GM10847 (cell line): ENCODE measurements around the gene LRRC42.

Source experiments
- POLR2A ChIP-seq: IDR thresholded peaks from 2 replicates; pipeline ENCODE4 v1.6.1; 2011; ENCODE audit not compliant: insufficient read length; ENCODE audit errors: extremely low read depth

The LRRC42 gene

DNA sequence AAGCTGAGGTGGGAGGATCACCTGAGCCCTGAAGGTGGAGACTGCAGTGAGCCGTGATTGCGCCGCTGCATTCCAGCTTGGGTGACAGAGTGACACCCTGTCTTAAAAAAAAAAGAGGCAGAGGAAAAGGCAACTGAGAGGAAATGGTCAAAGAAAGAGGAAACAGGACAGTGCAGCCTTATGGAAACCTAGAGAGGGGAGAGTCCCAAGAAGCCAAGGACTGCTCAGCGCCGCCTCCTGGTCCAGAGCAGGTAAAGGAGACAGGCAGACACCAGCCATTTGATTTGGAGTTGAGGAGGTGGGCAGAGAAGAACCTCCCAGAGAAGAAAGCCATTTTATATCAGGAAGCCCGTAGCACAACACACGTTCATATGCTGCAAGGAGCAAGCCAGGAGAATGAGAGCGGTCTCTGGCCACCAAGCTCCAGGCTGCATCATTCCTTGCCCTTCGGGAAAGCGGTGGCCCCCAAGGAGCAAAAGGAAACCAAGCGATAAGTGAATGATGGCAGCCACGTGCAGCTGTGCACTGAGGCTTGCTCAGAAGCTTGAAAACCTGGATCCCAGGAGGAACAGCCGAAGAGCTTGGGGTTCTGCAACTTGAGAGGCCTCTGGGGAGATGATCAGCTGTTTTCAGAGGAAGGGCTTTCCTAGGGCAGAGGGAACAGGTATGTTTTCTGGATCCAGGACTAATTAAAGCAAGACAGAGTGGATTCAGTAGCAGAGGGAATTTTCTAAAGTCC lies 33.7 kb downstream of the LRRC42 start:
- no peak for TF ChIP-seq POLR2A

- TF ChIP-seq POLR2A = no peak
These were observed 35.1 kb downstream of the LRRC42 start for GRCh38 chr1:53981220-53981619.

- no peak for TF ChIP-seq POLR2A
These were observed 36.0 kb downstream of the LRRC42 start for GRCh38 chr1:53982034-53982762.

GRCh38 chr1:53982763-53983104 lies 36.6 kb downstream of the LRRC42 start:
- no peak for TF ChIP-seq POLR2A

DNA sequence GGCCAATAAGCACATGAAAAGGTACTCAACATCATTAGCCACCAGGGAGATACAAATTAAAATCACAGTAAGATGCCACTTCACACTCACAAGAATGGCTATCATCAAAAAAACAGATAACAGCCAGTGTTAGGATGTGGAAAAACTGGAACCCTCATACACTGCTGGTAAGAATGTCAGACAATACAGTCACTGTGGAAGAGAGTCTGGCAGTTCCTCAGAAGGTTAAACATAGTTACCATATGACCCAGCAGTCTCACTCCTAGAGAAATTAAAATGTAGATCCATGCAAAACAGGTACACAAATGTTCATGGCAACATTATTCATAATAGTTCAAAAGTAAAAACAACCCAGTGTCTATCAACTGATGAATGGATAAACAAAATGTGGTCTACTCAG lies 38.6 kb downstream of the LRRC42 start:
- TF ChIP-seq POLR2A = no peak

DNA sequence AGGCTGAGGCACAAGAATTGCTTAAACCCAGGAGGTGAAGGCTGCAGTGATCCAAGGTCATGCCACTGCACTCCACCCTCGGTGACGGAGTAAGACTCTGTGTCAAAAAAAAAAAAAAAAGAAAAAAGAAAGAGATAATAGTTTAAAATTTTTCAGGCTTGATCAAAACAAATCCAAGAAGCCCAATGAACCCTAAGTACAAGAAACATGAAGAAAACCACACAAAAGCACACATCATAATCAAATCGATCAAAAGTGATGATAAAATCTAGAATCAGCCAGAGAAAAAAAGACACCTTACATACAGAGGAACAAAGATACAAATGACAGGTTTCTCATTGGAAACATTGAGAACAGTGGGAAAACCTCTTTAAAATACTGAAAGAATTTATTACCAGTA lies 40.3 kb downstream of the LRRC42 start:
- no peak for TF ChIP-seq POLR2A

- TF ChIP-seq POLR2A = no peak
These were observed 41.7 kb downstream of the LRRC42 start for GRCh38 chr1:53987880-53988279.

DNA sequence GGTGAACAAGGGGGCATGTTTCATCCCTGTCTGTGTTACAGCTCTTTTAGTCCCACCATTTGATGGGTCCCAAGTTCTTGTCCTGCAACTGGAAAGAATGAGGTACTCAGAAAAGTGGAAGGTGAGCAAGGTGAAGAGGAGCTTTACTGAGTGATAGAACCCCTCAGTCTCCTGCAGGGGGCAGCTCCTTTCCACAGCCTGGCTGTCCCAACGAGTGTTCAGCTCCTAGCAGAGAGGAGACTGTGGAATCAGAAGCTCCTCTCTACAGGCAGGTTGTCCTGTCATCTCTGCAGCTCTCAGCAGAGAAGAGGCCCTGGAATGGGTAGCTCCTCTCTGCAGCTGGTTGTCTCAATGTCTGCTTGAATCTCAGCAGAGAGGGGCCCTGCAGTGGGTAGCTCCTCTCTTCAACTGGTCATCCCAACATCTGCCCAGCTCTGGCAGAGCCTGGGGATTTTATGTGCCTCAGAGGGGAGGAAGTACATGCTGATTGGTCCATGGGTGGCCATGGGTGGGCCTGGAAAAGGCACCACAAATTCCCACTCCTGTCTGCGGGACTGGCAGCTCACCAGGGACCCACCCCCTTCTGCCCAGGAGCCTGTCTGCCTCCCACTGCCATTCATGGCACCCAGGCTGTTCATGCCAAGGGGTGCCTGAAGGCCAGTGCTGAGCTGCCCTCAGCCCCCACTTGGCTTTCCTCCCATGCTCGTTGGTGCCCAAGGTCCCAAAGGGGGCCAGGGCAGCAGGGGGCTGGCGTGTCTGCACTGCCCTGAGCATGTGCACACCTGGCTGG lies 46.1 kb downstream of the LRRC42 start:
- TF ChIP-seq POLR2A = no peak

GRCh38 chr1:53995683-53996082 lies 49.5 kb downstream of the LRRC42 start:
- no peak for TF ChIP-seq POLR2A

DNA sequence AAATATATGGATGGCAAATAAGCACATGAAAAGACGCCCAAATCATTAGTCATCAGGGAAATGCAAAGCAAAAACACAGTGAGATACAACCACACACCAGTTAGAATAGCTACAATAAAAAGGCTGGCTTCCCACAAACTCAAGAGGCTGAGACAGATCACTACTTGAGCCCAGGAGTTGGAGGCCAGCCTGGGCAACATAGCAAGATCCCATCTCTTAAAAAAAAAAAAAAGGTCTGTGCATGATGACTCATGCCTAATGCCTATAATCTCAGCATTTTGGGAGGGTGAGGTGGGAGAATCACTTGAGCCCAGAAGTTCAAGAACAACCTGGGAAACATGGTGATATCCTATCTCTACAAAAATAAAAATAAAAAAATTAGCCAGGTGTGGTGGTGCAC lies 52.1 kb downstream of the LRRC42 start:
- no peak for TF ChIP-seq POLR2A

GRCh38 chr1:53999920-54000319 lies 53.8 kb downstream of the LRRC42 start:
- TF ChIP-seq POLR2A = no peak

DNA sequence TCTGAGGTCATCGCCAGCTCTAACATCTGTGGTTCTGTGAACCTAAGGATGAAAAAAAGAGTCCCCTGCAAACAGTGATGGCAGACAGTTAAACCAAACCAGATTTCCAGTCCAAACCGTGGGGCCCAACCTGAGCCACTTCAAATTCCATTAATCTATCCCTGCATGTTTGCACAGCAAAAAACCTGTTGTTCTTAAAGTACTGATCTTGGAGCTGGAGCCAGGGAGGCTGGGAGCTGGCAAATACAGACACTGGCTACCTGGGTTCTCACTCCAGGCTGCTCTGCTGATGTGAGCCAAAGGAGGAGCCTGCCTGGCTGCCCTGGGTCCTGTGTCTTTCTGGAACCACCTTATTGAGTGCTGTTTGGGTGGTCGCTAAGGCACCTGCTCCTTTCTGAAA lies 55.4 kb downstream of the LRRC42 start:
- no peak for TF ChIP-seq POLR2A

DNA sequence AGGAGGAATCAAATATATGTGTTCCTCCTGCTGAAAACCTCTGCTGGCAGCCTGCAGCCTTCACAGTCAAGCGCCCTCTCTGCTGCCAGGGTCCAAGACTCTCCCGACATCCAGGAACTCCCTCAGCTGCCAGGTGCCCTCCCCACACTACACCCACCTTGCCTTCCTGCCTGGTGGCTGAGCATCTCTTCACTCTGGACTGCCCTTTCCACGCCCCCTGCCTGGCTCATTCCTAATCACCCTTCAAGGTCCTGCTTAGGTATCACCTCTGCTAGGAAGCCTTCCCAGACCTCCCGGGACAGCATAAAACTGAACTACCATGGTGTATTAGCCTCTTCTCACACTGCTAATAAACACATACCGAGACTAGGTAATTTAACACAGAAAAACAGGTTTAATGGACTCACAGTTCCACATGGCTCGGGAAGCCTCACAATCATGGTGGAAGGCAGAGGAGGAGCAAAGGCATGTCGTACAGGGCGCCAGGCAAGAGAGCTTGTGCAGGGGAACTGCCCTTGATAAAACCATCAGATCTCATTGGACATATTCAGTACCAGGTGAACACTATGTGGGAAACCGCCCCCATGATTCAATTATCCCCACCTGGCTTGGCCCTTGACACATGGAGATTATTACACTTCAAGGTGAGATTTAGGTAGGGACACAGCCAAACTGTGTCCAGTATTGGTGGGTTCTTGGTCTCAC lies 56.5 kb downstream of the LRRC42 start:
- no peak for TF ChIP-seq POLR2A

DNA sequence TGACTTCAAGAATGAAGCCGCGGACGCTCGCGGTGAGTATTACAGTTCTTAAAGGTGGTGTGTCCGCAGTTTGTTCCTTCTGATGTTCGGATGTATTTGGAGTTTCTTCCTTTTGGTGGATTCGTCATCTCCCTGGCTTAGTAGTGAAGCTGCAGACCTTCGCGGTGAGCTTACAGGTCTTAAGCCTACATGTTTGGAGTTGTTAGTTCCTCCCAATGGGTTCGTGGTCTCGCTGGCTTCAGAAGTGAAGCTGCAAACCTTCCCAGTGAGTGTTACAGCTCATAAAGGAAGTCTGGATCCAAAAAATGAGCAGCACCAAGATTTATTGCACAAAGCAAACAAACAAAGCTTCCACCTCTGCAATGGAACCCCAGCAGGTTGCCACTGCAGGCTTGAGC lies 57.1 kb downstream of the LRRC42 start:
- no peak for TF ChIP-seq POLR2A

DNA sequence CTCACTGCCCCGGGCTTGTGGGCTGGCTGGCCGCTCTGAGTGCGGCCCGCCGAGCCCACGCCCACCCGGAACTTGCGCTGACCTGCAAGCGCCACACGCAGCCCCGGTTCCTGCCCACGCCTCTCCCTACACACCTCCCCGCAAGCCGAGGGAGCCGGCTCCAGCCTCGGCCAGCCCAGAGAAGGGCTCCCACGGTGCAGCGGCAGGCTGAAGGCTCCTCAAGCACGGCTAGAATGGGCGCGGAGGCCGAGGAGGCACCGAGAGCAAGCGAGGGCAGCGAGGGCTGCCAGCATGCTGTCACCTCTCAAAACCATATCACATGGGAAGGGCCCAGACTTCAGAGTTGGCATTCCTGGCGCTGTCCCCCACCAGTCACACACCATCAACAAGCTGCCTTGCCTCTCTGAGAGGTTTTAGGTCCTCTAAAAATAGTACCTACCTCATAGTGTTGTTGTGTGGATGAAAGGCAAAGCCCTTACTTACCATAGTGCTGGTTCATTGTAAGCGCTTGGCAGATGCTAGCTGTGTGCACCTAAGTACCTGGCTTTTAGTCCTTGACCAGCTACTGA lies 58.4 kb downstream of the LRRC42 start:
- TF ChIP-seq POLR2A = no peak
